VCaP (cell line): ENCODE results near the gene COG7.
A peak's percentile ranks its signal among the peaks of the same experiment; 100 is the strongest.

Source experiments
- H3K27ac ChIP-seq: fragments of 450-650 bp; 2 replicates; pipeline ENCODE4 v1.5.1; 2017
- TF ChIP-seq, protein P1 (sequence below): fragments of 450-650 bp; conservative IDR thresholded peaks from 2 replicates; pipeline ENCODE4 v1.5.1; 2017; ENCODE audit warnings: mild to moderate bottlenecking, moderate library complexity

Gene COG7

DNA sequence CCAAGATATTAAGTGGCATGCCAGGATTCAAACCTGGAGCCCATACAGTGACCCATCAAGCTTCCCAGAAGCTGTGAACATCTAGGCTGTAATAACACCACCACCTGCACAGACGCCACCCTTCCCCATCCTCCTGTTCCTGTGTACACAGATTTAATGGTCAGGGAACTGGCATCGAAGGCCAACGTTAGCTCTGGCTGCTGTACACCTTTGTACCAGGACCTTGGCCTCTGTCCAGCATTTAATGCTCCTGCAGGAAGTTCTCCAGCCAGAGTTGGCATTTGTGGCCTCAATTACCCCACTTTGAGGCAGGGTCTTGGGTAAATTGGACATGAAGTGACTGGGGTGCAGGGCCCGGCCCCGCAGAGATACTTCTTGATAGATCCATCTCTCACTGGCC is 101.6 kb downstream of the COG7 start:
- TF ChIP-seq, protein P1, sequence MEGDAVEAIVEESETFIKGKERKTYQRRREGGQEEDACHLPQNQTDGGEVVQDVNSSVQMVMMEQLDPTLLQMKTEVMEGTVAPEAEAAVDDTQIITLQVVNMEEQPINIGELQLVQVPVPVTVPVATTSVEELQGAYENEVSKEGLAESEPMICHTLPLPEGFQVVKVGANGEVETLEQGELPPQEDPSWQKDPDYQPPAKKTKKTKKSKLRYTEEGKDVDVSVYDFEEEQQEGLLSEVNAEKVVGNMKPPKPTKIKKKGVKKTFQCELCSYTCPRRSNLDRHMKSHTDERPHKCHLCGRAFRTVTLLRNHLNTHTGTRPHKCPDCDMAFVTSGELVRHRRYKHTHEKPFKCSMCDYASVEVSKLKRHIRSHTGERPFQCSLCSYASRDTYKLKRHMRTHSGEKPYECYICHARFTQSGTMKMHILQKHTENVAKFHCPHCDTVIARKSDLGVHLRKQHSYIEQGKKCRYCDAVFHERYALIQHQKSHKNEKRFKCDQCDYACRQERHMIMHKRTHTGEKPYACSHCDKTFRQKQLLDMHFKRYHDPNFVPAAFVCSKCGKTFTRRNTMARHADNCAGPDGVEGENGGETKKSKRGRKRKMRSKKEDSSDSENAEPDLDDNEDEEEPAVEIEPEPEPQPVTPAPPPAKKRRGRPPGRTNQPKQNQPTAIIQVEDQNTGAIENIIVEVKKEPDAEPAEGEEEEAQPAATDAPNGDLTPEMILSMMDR = no peak
- H3K27ac ChIP-seq = peak overlapping the region; percentile 56

DNA sequence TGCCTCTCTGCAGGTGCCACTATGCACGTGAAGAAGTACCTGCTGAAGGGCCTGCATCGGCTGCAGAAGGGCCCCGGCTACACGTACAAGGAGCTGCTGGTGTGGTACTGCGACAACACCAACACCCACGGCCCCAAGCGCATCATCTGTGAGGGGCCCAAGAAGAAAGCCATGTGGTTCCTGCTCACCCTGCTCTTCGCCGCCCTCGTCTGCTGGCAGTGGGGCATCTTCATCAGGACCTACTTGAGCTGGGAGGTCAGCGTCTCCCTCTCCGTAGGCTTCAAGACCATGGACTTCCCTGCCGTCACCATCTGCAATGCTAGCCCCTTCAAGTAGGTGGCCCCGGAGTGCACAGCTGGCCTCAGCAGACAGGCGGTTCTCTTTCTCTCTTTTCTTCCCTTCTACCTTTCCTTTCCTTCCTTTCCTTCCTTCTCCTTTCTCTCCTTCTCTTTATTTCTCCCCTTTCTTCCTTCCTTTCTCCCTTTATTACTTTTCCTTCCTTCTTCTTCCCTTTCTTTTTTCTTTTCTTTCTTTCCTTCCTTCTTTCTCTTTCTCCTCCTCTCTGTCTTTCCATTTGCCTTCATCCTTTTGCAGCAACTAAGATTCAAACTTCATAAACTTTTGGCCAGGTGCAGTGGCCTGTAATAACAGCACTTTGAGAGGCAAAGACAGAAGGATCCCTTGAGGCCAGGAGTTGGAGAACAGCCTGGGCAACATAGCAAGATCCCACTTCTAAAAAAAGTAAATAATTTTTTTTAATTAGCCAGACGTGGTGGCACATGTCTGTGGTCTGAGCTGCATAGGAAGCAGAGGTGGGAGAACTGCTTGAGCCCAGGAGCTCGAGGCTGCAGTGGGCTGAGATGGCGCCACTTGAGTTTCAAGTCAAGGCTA is 104.2 kb downstream of the COG7 start:
- no peak overlapping the region for H3K27ac ChIP-seq
- TF ChIP-seq, protein P1 = no peak

DNA sequence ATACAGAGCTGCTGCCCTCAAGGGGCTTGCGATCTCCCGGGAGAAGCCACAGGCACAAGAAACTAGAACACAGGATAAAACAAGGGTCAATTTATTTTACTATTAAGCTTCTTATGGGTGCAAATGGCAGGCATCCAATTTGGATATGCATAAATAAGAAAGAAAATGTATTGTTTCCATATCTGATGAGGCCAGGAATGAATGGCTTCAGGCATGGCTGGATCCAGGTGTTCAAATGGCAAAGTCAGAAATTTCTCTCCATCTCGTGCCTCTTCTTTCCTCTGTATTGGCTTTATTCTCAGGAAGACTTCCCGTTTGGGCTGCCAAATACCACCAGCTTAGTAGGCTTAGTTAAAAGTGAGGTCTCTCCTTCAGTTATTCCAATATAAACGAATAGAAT is 107.8 kb downstream of the COG7 start:
- TF ChIP-seq, protein P1 = no peak
- no peak overlapping the region for H3K27ac ChIP-seq

DNA sequence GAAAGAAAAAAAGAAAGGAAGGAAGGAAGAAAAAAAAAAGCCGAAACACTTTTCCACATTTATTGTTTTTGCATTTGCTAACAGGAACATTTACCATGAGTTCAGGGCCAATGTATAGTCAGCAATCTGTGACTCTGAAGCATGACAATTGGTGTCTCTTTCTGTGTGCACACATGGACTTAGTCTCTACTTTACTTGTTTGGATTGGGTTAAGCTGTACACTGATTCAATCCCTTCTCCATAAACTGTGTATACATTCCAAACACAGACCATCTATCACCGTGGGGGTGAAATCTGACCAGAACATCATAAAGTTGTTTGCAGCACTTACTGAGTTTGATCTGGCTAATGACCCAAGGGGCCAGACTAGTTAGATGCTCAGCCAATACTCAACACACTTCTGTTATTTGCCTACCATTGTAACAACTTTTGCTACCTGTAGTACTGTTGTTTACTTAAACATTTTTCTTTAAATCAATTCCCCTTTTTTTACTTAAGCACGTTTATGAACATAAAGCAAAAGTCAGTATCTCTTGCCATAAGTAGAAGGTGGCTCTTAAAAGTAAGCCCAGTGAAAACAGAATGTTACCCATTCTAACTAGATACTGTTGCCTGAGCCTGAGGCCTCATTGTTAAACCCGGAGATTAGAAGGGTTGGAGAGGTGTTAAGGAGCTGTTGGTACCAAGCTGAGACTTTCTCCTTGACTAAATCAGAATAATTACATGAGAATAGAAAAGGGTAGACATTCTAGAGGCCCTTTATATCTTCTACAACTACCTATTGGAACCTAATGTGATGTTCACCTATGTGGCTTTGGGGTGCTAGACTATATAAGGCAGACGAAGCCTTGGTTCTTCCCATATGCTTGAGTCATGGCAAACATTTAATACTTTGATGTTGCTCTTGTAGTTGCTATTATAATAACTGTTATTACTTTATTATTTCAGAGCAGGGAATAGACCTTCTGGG is 109.1 kb downstream of the COG7 start:
- TF ChIP-seq, protein P1 = no peak
- no peak overlapping the region for H3K27ac ChIP-seq

DNA sequence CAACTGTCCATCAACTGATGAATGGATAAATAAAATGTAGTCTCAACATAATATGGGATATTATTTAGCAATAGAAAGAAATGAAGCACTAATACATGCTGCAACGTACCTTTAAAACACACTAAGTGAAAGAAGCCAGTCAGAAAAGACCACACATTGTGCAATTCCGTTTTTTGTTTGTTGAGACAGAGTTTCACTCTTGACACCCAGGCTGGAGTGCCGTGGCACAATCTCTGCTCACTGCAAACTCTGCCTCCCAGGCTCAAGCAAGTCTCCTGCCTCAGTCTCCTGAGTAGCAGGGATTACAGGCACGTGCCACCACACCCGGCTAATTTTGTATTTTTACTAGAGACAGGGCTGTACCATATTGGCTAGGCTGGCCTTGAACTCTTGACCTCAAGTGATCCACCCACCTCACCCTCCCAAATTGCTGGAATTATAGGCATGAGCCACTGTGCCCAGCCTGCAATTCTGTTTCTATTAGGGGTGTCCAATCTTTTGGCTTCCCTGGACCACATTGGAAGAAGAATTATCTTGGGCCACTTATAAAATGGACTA is 110.8 kb downstream of the COG7 start:
- TF ChIP-seq, protein P1 = no peak
- no peak overlapping the region for H3K27ac ChIP-seq

DNA sequence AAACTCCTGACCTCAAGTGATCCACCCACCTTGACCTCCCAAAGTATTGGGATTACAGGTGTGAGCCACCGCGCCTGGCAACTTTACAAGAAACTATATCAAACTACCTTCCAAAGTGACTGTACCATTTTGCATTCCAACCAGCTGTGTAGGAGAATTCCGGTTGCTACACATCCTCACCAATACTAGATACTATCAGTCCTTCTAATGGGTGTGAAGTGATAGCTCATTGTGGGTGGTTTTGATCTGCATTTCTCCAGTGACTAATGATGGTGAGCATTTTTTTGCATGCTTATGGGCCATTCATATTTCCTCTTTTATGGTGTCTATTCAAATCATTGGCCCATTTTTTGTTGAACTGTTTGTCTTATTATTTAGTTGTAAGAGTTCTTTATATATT is 113.2 kb downstream of the COG7 start:
- TF ChIP-seq, protein P1 = no peak
- no peak overlapping the region for H3K27ac ChIP-seq
